ENCODE results near the gene TWIST2. TPM values are rescaled to one million over a fixed set of nuclear protein-coding genes. Genes with fewer than 3 reads are reported as not detected.

Gene TWIST2
- total RNA-seq, 2 experiments from 2014 or later, result not detected

- ChIA-PET POLR2A (no interaction called here), CTCF (no interaction called here)
- Mint-ChIP-seq H3K36me3 (no peaks in the 10 kb centered on the region), H3K4me3 (no peak overlapping the region), H3K27ac (no peak overlapping the region), H3K9me3 (no peaks in the 10 kb centered on the region), H3K27me3 (peaks cover 9% of the 10 kb centered on the region), H3K4me1 (ENCODE audit: low read depth) (no peaks in the 10 kb centered on the region)
- intact Hi-C loops (cut with micrococcal nuclease), result no loop called here
- no peak for DNase-seq
Observed at GRCh38 chr2:238901461-238902057, 53.7 kb downstream of the TWIST2 start.

GRCh38 chr2:238902285-238902684, 54.4 kb downstream of the TWIST2 start:
- H3K4me3 Mint-ChIP-seq, result no peak overlapping the region
- ChIA-PET CTCF (no interaction called here), POLR2A (no interaction called here)
- no peaks in the 10 kb centered on the region for H3K9me3 Mint-ChIP-seq
- H3K36me3 Mint-ChIP-seq, result no peaks in the 10 kb centered on the region
- intact Hi-C loops (cut with micrococcal nuclease), result no loop called here
- H3K27me3 Mint-ChIP-seq, result peaks cover 8% of the 10 kb centered on the region
- no peak overlapping the region for H3K27ac Mint-ChIP-seq
- no peaks in the 10 kb centered on the region for H3K4me1 Mint-ChIP-seq (ENCODE audit: low read depth)
- no peak for DNase-seq

GRCh38 chr2:238903141-238903540, 55.3 kb downstream of the TWIST2 start:
- ChIA-PET POLR2A (no interaction called here), CTCF (no interaction called here)
- Mint-ChIP-seq H3K36me3 (no peaks in the 10 kb centered on the region), H3K9me3 (no peaks in the 10 kb centered on the region), H3K4me3 (no peak overlapping the region), H3K27me3 (peaks cover 6% of the 10 kb centered on the region), H3K27ac (no peak overlapping the region), H3K4me1 (ENCODE audit: low read depth) (no peaks in the 10 kb centered on the region)
- DNase-seq, result no peak
- intact Hi-C loops (cut with micrococcal nuclease), result no loop called here

- ChIA-PET POLR2A (no interaction called here), CTCF (no interaction called here)
- H3K4me3 Mint-ChIP-seq, result no peak overlapping the region
- H3K36me3 Mint-ChIP-seq, result no peaks in the 10 kb centered on the region
- H3K9me3 Mint-ChIP-seq, result no peaks in the 10 kb centered on the region
- intact Hi-C loops (cut with micrococcal nuclease), result no loop called here
- DNase-seq, result no peak
- H3K4me1 Mint-ChIP-seq (ENCODE audit: low read depth), result no peaks in the 10 kb centered on the region
- peaks cover 5% of the 10 kb centered on the region for H3K27me3 Mint-ChIP-seq
- H3K27ac Mint-ChIP-seq, result no peak overlapping the region
Observed at GRCh38 chr2:238904177-238904576, 56.3 kb downstream of the TWIST2 start.

GRCh38 chr2:238904716-238905115, 56.8 kb downstream of the TWIST2 start:
- POLR2A ChIA-PET, result no interaction called here
- Mint-ChIP-seq H3K27ac (no peak overlapping the region), H3K36me3 (no peaks in the 10 kb centered on the region), H3K4me3 (no peak overlapping the region), H3K4me1 (ENCODE audit: low read depth) (no peaks in the 10 kb centered on the region), H3K27me3 (peaks cover 4% of the 10 kb centered on the region), H3K9me3 (no peaks in the 10 kb centered on the region)
- intact Hi-C loops (cut with micrococcal nuclease), result no loop called here
- CTCF ChIA-PET, result no interaction called here
- no peak for DNase-seq

GRCh38 chr2:238905224-238905623, 57.3 kb downstream of the TWIST2 start:
- CTCF ChIA-PET, result no interaction called here
- peaks cover 2% of the 10 kb centered on the region for H3K27me3 Mint-ChIP-seq
- no peaks in the 10 kb centered on the region for H3K9me3 Mint-ChIP-seq
- no peak overlapping the region for H3K27ac Mint-ChIP-seq
- H3K36me3 Mint-ChIP-seq, result no peaks in the 10 kb centered on the region
- no peaks in the 10 kb centered on the region for H3K4me1 Mint-ChIP-seq (ENCODE audit: low read depth)
- POLR2A ChIA-PET, result no interaction called here
- no peak for DNase-seq
- no peak overlapping the region for H3K4me3 Mint-ChIP-seq
- intact Hi-C loops (cut with micrococcal nuclease), result no loop called here

DNA sequence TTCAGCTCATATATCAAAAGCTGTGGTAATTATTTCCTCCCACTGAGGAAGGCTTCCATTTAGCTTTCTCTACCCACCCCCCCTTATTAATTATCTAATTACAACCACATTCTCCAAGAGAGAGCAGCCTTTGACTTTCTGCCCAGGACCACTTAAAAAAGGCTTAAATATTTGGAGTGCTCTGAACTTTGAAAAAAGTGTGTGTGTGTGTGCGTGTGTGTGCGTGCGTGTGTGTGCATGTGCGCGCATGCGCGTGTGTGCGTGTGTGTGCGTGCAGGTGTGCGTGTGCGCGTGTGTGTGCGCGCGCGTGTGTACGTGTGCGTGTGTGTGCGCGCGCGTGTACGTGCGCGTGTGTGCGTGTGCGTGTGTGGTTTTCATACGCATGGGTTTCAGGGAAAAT, 57.8 kb downstream of the TWIST2 start:
- intact Hi-C loops (cut with micrococcal nuclease), result no loop called here
- no peak for DNase-seq
- H3K27ac Mint-ChIP-seq, result no peak overlapping the region

GRCh38 chr2:238906254-238906935, 58.5 kb downstream of the TWIST2 start:
- Mint-ChIP-seq H3K27ac (no peak overlapping the region), H3K27me3 (no peaks in the 10 kb centered on the region), H3K9me3 (no peaks in the 10 kb centered on the region), H3K4me3 (no peak overlapping the region), H3K4me1 (ENCODE audit: low read depth) (no peaks in the 10 kb centered on the region), H3K36me3 (no peaks in the 10 kb centered on the region)
- DNase-seq, result no peak
- ChIA-PET POLR2A (no interaction called here), CTCF (no interaction called here)
- intact Hi-C loops (cut with micrococcal nuclease), result no loop called here

More for the DNA sequence above, 57.8 kb downstream of the TWIST2 start:
- Mint-ChIP-seq H3K4me3 (no peak overlapping the region), H3K9me3 (no peaks in the 10 kb centered on the region), H3K27me3 (peaks cover 2% of the 10 kb centered on the region), H3K36me3 (no peaks in the 10 kb centered on the region), H3K4me1 (ENCODE audit: low read depth) (no peaks in the 10 kb centered on the region)
- POLR2A ChIA-PET, result no interaction called here
- CTCF ChIA-PET, result no interaction called here

GRCh38 chr2:238906936-238907716, 59.2 kb downstream of the TWIST2 start:
- no peak for DNase-seq
- ChIA-PET POLR2A (no interaction called here), CTCF (no interaction called here)
- H3K4me1 Mint-ChIP-seq (ENCODE audit: low read depth), result no peaks in the 10 kb centered on the region
- no peak overlapping the region for H3K4me3 Mint-ChIP-seq
- intact Hi-C loops (cut with micrococcal nuclease), result no loop called here
- no peaks in the 10 kb centered on the region for H3K36me3 Mint-ChIP-seq
- no peaks in the 10 kb centered on the region for H3K9me3 Mint-ChIP-seq
- H3K27me3 Mint-ChIP-seq, result peaks cover 2% of the 10 kb centered on the region
- no peak overlapping the region for H3K27ac Mint-ChIP-seq

GRCh38 chr2:238907717-238908173, 59.9 kb downstream of the TWIST2 start:
- Mint-ChIP-seq H3K4me1 (ENCODE audit: low read depth) (no peaks in the 10 kb centered on the region), H3K27ac (no peak overlapping the region), H3K4me3 (no peak overlapping the region), H3K9me3 (no peaks in the 10 kb centered on the region), H3K36me3 (no peaks in the 10 kb centered on the region), H3K27me3 (peaks cover 2% of the 10 kb centered on the region)
- POLR2A ChIA-PET, result no interaction called here
- CTCF ChIA-PET, result no interaction called here
- intact Hi-C loops (cut with micrococcal nuclease), result no loop called here
- no peak for DNase-seq

DNA sequence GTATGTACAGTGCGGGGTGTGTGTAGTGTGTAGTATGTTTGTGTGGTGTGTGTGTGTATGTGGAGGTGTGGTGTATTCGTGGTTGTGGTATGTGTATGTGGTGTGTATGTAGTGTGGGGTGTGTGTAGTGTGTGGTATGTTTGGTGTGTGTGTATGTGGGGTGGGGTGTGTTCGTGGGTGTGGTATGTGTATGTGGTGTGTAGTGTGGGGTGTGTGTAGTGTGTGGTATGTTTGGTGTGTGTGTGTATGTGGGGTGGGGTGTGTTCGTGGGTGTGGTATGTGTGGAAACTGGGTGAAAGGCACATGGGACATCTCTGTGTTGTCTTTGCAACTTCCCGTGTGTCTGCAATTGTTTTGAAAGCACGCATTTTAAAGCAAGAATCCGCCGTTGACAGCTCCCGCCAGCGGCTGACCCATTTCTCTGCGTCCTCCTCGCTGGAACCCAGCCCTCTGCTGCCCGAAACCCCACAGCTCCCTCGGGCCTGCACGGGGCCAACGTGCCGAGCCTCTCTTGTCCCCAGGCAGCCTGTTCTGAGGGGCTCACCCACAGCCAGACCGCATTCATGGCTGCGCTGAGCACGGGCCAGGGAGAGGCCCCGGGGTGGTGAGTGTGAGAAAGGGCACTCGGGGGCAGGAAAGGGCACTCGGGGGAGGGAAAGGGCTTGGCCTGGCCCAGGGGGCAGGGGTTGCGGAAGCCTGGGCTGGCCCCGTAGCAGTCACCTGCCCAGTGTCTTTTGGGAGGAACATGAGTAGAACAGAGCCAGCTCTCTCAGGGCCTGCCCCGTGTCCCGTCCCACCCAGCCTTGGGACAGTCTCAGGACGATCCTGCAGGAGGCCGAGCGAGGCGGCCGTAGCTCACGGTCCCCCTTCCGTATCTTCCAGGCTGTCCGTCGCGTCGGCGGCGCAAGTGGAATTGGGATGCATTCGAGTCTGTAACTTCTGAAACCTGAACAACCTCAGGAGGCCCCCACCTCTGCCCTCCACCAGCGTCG, 61.4 kb downstream of the TWIST2 start:
- Mint-ChIP-seq H3K36me3 (no peaks in the 10 kb centered on the region), H3K27me3 (peaks cover 2% of the 10 kb centered on the region), H3K4me1 (ENCODE audit: low read depth) (no peaks in the 10 kb centered on the region), H3K4me3 (no peak overlapping the region), H3K9me3 (no peaks in the 10 kb centered on the region), H3K27ac (no peak overlapping the region)
- POLR2A ChIA-PET, result no interaction called here
- CTCF ChIA-PET, result no interaction called here
- no peak for DNase-seq
- intact Hi-C loops (cut with micrococcal nuclease), result no loop called here

- H3K36me3 Mint-ChIP-seq, result no peaks in the 10 kb centered on the region
- no peaks in the 10 kb centered on the region for H3K9me3 Mint-ChIP-seq
- ChIA-PET CTCF (no interaction called here), POLR2A (no interaction called here)
- no peaks in the 10 kb centered on the region for H3K4me1 Mint-ChIP-seq (ENCODE audit: low read depth)
- DNase-seq, result no peak
- H3K4me3 Mint-ChIP-seq, result no peak overlapping the region
- peaks cover 12% of the 10 kb centered on the region for H3K27me3 Mint-ChIP-seq
- no peak overlapping the region for H3K27ac Mint-ChIP-seq
- intact Hi-C loops (cut with micrococcal nuclease), result no loop called here
Observed at GRCh38 chr2:238910751-238911351, 63.0 kb downstream of the TWIST2 start.

All from activated CD4-positive, alpha-beta memory T cell treated with anti-CD3 and anti-CD28 coated beads for 36 hours (primary cell).